ENCODE results near the gene GNAI2.

GNAI2 gene

GRCh38 chr3:50208677-50209344 lies 27.2 kb upstream of the GNAI2 start:
- TF ChIP-seq, protein P1, sequence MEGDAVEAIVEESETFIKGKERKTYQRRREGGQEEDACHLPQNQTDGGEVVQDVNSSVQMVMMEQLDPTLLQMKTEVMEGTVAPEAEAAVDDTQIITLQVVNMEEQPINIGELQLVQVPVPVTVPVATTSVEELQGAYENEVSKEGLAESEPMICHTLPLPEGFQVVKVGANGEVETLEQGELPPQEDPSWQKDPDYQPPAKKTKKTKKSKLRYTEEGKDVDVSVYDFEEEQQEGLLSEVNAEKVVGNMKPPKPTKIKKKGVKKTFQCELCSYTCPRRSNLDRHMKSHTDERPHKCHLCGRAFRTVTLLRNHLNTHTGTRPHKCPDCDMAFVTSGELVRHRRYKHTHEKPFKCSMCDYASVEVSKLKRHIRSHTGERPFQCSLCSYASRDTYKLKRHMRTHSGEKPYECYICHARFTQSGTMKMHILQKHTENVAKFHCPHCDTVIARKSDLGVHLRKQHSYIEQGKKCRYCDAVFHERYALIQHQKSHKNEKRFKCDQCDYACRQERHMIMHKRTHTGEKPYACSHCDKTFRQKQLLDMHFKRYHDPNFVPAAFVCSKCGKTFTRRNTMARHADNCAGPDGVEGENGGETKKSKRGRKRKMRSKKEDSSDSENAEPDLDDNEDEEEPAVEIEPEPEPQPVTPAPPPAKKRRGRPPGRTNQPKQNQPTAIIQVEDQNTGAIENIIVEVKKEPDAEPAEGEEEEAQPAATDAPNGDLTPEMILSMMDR (IDR thresholded peaks at IDR 0.05) = no peak

DNA sequence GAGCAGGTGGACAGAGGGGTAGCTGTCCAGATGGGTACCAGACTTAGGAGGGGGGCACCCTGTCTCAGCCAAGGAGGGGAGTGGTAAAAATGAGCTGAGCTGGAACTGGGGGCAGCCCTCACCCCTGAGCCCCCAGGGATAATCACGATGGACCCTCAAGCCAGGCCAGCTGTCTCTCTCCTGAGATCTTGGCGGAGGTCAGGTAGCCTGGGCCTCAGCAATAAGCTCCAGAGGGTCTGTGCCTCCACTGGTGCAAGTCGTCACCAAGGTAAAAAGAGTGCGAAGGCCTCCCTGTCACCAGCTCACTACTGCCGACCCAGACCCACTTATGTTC lies 25.9 kb upstream of the GNAI2 start:
- TF ChIP-seq, protein P1 (IDR thresholded peaks at IDR 0.05) = no peak

DNA sequence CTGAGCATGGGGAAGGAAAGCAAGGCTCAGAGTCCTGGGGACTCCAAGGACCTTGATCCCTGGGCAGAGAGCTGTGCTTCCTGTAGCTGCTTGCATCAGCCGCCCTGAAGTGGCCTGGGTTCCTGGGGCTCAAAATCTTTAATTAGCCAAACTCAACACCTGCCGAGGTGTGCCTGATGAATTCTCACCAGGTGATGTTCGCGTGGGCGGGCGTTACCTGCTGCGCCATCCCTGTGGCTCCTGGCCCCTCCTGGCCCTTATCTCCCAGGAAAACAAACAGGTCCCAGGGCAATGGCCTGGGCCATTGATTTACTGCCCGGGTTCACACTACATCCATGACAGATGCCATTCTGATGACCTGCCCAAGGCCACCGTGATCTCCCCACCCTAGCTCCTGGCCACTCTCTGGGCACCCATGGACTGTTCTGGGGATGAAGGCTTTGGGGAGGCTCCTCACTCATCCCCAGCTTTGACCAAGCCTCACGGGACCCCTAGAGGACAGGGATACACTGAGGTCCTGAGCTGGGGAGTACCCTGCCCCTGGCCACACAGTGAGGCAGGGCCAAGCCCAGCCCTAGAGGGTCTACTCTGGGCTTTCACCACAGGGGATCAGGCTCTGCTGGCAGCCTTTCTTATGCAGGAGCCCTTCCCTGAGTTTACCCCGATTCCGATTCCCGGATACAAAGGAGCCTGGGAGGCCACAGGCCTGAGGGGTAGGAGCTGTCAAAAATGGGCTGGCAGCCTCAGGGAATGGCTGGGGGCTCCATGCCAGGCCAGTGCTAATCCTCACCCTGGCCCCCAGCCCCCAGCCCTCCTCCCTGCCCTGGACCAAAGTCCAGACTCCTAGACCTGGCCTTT lies 25.3 kb upstream of the GNAI2 start:
- TF ChIP-seq, protein P1 (IDR thresholded peaks at IDR 0.05) = no peak

DNA sequence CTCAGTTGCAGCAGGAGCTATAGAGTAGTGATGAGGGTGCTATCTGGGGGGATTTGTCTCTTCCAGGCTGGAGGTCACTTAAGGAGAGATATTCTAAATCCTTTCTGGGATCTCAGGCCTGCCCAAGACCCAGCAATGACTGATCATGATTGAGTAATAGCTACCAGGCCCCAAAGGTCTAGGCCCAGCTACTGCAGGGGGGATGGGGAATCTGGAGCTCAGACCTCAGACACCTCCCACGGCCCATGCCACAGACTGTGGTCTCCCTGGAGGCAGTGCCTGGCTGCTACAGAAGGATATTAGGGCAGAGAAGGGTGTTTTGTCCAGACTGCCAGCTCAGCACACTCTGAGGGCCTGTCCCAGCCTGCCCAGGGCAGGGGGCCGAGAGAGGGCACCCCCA lies 24.1 kb upstream of the GNAI2 start:
- TF ChIP-seq, protein P1 (IDR thresholded peaks at IDR 0.05) = no peak

DNA sequence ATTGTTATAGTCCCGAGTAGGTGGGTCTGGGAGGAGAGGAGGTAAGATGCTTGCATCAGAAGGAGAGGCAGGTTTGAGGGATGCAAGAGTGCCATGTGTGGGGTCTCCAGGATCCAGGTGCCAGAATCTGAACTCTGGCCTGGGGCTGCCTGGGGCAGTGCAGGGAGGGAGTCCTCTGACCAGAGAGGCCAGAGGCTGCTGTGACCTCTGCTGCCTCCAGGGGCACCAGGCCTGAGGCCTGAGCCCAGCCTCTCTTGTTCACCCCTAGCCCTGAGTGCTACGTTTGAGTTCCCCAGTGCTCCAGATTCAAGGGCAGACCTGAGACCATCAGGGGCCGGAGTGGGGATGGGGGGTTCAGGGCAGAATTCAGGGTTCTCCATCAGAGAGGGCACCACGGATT lies 23.5 kb upstream of the GNAI2 start:
- TF ChIP-seq, protein P1 (IDR thresholded peaks at IDR 0.05) = no peak

DNA sequence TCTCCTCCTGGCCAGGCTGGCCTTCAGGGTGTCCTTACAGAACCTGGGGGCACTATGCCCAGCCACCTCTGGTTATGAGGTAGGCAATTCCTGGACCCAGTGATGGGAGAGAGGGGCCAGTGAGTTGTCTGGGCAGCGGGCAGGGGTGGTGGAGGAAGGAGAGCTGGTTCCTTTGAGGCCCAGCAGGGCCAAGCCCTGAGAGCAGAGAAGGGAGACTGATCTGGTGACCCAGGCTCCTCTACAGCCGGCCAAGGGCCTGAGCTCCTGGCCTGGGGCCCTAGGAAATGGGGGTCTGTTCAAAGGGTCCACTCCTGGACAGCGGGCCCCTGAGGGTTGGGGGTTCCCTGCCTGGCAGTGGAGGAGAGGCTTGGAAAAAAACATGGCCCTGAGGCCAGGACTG lies 23.0 kb upstream of the GNAI2 start:
- TF ChIP-seq, protein P1 (IDR thresholded peaks at IDR 0.05) = no peak

GRCh38 chr3:50213373-50213772 lies 22.6 kb upstream of the GNAI2 start:
- TF ChIP-seq, protein P1 (IDR thresholded peaks at IDR 0.05) = no peak

All from LNCAP (cell line).